Islet of Langerhans (tissue), 1 donor: ENCODE measurements around the gene TMX1.
"Not testable (repeated sequence)": the region's sequence is repeated elsewhere in the genome, so short reads cannot be mapped to it uniquely, and the experiment has no call there.

Experiments
- FAIRE-seq: peaks from one replicate; lab custom pipeline; 2011; peaks lifted over from hg19 to GRCh38; lab: Jason Lieb, UNC

Gene TMX1, protein sequence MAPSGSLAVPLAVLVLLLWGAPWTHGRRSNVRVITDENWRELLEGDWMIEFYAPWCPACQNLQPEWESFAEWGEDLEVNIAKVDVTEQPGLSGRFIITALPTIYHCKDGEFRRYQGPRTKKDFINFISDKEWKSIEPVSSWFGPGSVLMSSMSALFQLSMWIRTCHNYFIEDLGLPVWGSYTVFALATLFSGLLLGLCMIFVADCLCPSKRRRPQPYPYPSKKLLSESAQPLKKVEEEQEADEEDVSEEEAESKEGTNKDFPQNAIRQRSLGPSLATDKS

GRCh38 chr14:51239813-51240803 lies at the start of gene TMX1:
TMX1 (plus strand) TSS chr14:51240247; CDS start chr14:51240293, 46 bp downstream.
- FAIRE-seq = peak; percentile 71

DNA sequence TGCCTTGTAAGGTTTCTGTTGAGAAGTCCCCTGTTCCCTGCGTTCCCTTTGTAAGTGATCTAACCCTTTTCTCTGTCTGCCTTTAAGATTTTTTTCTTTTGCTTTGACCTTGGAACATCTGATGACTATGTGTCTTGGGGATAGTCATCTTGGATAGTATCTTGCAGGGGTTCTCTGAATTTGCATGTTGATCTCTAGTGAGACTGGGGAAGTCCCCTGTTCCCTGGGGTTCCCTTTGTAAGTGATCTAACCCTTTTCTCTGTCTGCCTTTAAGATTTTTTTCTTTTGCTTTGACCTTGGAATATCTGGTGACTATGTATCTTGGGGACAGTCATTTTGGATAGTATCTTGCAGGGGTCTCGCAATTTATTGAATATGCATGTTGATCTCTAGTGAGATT lies 38.2 kb upstream of the TMX1 start:
- no peak for FAIRE-seq

DNA sequence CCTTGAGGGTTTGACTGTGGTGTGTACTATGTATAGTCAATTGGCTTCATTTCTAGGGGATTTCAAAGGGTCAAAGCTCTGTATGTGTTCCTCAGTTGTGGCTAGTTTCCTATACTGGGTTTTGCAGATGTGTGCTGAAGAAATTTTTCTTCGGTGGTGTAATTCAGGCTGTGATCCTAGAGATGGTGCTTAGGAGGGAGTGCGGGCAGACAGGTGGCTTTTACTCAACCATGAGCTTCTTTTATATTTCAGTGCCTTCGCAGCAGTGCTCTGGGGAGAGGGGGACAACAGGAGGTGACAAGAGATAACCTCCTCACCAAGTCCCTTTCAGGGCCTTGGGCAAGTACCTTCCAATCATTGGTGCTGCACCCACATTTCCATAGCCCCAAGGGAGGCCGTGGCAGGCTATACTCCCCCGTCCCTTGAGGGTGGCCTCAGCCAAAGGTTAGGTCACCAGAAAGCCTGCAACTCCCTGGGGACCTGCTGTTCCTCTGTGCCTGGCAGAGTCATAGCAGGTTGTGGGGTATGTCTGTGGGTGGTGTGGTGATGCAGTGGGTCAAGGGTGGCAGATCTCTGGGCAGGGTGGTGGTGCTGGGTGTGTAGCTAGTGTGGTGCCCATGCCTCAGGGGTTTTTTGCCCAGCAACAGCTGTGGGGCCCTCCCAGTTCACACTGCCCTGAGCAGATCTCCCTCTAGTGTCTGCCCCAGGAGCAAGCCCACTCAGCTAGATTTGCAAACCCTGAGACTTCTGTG lies 37.0 kb upstream of the TMX1 start:
- no peak for FAIRE-seq

GRCh38 chr14:51203881-51204280 lies 36.2 kb upstream of the TMX1 start:
- FAIRE-seq = no peak

DNA sequence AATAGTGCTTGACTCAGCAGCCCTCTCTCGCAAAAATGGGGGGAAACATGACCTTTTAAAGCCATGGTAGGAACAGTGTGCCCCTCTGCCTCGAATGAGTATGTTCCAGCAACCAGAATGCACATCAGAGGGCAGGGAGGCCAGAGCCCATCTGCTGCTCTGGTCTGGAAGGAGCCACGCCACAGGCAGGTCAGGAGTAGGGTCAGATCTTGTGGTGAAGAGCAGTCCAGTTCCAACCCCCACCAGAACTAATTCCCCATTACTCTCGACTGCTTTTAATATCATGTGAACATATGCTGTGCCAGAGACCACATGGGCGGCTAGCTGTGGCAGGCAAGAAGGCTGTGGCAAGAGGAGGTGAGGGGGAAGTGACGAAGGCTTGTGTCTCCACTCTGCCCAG lies 34.6 kb upstream of the TMX1 start:
- FAIRE-seq = no peak

- no peak for FAIRE-seq
Observed at GRCh38 chr14:51206462-51206861, 33.6 kb upstream of the TMX1 start.

DNA sequence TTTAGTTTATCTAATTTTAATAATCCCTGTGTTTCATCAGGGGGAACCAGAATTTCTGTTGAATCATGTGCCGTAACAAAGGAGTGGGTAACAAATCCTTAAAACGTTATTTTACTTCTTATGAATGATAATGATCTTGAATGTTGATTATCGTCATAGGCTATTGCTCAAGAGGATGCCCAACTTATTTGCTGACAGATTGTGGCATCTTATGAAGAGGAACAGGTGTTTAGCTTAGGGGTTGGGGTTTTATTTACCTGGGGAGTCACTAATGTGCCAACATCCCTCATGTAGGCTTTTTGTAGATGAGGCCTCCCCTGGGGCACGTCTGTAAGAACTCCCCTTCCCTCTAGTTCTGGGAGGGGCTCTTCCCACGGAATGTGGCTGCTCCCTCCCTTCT lies 32.4 kb upstream of the TMX1 start:
- FAIRE-seq = no peak

DNA sequence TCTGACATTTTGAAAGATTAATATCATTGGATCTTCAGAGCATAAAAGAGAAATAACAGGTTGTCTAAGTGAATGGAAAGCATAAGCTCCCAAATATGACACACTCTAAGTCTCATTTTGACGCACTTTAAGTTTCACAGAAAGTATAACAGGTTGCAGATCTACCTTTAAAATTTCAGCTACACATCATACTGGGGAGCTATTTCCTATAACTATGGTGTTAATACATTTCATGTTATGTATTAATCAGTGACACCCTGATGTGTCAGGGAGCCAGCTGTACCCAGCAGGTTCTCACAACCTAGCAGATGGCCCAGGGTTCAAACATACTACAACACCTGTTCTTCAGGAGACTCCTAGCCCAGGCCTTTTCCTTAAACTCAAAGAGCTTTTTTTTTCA lies 31.1 kb upstream of the TMX1 start:
- FAIRE-seq = no peak

DNA sequence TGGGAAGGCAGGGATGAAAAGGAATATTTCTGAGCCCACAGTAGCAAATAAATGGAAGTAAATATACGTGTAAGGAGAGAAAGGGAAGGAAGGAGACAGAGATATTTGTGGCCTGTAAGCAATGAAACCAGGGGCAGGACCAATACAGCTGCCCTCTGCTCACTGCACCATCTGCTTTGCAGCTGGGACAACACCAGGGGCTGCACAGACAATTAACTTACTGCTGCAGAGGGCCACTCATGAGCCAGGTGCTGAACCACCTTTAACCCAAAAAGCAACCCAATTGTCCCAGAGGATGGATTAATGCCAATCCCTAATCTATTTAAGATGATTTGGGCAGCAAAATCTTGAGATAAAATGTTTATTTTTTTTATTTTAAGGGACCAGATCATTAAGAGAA lies 30.6 kb upstream of the TMX1 start:
- no peak for FAIRE-seq

- no peak for FAIRE-seq
Observed at GRCh38 chr14:51210594-51210993, 29.5 kb upstream of the TMX1 start.

DNA sequence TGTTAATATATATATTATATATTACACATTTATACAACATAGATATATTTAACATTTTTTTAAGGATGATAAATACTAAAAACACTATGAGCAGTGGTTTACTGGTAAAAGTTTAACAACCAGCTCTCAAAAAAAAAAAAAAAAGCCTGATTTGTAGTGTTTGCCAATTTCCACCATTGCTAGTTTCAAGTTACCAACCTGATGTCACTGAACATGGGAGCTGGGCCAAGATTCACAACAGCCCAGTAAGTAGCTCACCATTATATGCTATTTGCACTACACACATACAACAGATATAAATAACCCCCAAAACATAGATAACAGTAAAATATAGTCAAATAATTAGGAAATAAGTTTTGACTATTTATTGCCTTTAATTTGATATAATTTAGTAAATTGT lies 28.9 kb upstream of the TMX1 start:
- peak; percentile 75 for FAIRE-seq

- peak; percentile 82 for FAIRE-seq
Observed at GRCh38 chr14:51216602-51217001, 23.4 kb upstream of the TMX1 start.

DNA sequence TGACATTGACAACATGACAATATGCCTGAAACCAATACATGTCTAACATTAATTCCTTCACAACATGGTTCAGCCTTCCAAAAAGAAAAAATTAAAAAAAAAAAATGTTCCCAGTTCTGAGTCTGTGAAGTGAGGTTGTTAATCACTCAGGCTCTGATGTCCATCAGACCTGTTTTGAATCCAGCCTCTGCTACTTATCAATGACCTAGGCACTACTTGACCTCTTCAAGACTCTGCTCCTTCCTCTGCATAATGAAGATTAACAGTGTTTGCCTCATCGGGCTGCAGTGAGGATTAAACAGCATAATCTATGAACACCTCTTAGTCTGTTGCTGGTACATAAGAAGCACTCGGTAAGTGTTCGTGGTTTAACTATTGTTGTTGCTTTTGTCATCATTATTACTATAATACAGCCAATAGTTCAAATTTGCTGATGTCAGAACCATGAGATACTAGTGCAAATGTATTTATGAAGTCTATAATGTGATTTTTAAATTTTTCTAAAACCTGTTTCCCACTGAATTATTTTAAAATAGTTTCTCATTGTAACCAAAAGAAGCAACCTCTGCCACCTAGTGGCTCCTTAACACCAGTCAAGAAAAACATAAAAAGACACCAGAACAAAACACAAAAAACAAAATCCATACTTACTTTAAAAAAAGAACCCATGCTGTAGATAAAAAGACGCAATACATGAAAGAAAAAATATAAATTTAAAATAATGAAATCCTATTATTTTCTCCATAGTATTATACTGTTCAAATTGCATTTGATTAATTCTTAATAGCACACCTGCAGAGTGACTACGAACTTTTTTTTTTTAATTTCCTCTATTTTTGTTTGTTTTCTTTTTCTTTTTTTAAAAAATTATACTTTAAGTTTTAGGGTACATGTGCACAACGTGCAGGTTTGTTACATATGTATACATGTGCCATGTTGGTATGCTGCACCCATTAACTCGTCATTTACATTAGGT lies 20.3 kb upstream of the TMX1 start:
- FAIRE-seq = peak; percentile 98

DNA sequence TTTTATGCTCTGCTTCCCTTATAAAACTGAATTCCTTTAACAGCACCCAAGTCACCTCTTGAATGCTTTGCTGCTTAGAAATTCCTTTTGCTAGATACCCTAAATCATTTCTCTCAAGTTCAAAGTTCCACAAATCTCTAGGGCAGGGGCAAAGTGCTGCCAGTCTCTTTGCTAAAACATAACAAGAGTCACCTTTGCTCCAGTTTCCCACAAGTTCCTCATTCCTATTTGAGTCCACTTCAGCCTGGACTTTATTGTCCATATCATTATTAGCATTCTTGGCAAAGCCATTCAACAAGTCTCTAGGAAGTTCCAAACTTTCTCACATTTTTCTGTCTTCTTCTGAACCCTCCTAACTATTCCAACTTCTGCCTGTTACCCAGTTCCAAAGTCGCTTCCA lies 16.6 kb upstream of the TMX1 start:
- not testable (repeated sequence) for FAIRE-seq

DNA sequence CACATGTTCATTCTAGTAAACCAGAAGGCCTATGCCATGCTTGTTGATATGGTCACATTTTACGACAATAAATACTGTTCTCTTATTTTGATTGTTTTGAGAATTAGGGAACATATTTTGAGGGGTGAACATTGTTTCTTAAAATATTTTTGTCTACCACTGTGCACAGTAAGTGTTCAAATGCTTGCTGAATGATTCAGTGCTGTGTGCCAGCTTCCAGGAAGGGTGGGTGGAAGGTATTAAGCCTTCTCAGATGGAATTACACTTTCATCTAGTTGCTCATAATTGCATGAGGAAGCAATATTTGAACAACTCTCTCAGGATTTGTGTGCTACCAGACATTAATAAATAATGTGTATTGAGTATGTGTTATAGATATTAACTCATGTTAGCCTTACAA lies 15.5 kb upstream of the TMX1 start:
- no peak for FAIRE-seq

DNA sequence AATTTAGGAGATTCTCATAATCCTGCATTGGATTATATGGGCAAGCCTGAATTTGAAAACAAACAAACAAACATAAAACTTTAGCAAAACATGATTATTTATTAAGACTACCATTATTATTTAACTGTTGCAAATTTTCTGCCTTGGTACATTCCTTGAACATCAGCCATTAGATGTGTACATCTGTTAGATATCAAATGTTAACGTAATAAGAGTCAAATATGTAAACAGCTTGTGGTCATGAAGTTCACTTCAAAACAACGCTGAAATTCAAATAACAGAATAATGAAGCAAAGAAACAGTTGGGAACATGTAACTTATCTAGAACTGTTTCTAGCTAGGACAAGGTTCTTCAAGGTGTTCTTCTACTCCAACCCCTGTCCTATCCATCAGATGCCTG lies 14.3 kb upstream of the TMX1 start:
- no peak for FAIRE-seq

GRCh38 chr14:51228391-51228790 lies 11.7 kb upstream of the TMX1 start:
- no peak for FAIRE-seq

DNA sequence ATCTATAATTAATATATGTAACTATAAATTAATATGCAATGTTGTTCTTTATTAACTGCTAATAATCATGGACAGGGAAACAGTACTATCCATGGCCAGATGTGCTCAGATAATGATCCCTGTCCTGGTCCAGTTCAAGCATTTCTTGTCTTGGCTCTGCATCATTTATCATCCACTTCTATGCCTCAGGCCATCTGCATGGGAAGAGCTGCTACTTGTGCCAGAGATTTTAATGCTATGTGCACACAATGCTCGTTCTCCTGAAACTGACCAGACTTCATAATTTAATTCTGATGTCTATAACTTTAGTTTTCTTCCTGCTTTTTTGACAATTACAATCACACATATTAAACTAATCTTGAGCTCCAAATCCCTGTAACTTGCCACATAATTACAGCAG lies 11.2 kb upstream of the TMX1 start:
- no peak for FAIRE-seq

- FAIRE-seq = no peak
Observed at GRCh38 chr14:51236314-51236713, 3.7 kb upstream of the TMX1 start.

GRCh38 chr14:51240804-51241380 lies 845 bp downstream of the TMX1 start:
- no peak for FAIRE-seq
